Stimulated activated naive CD8-positive, alpha-beta T cell treated with anti-CD3 and anti-CD28 coated beads, Interleukin-15, Interleukin-2, amounts not matched to agents 100 ng/mL and 50 ng/mL, for 24 hours (primary cell): ENCODE measurements around the gene QRICH2.

Experiments
- H3K27ac Mint-ChIP-seq: one replicate; pipeline ENCODE4 v1.8.0; 2021; ENCODE audit warnings: mild to moderate bottlenecking, mixed read lengths
- H3K27me3 Mint-ChIP-seq: one replicate; pipeline ENCODE4 v1.8.0; 2021; ENCODE audit warnings: mixed read lengths
- H3K36me3 Mint-ChIP-seq: one replicate; pipeline ENCODE4 v1.8.0; 2021; ENCODE audit warnings: low read depth, mixed read lengths
- H3K4me1 Mint-ChIP-seq: one replicate; pipeline ENCODE4 v1.8.0; 2021; ENCODE audit warnings: low read depth, mixed read lengths
- H3K4me3 Mint-ChIP-seq: one replicate; pipeline ENCODE4 v1.8.0; 2021; ENCODE audit warnings: mild to moderate bottlenecking, mixed read lengths
- H3K9me3 Mint-ChIP-seq: one replicate; pipeline ENCODE4 v1.8.0; 2021; ENCODE audit warnings: mixed read lengths

QRICH2 gene

GRCh38 chr17:76304226-76305134 is 3.6 kb downstream of the QRICH2 start:
- H3K4me3 Mint-ChIP-seq, result no peak overlapping the region
- H3K27ac Mint-ChIP-seq, result no peak overlapping the region
- no peaks in the 10 kb centered on the region for H3K4me1 Mint-ChIP-seq
- no peaks in the 10 kb centered on the region for H3K27me3 Mint-ChIP-seq
- H3K36me3 Mint-ChIP-seq, result peaks cover 3% of the 10 kb centered on the region
- H3K9me3 Mint-ChIP-seq, result no peaks in the 10 kb centered on the region

DNA sequence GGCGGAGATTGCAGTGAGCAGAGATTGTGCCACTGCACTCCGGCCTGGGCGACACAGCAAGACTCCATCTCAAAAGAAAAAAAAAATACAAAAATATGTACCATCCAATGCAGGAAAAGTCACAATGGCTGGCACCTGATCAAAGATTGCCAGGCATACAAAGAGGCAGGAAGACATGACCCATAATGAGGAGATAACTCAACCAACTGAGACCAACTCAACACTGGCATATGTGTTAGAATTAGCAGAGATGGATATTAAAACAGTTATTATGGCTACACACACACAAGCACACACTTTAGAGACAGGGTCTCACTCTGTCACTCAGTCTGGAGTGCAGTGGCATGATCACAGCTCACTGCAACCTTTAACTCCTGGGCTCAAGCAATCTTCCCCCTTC is 10.6 kb downstream of the QRICH2 start:
- no peaks in the 10 kb centered on the region for H3K36me3 Mint-ChIP-seq
- H3K4me1 Mint-ChIP-seq, result peaks cover 4% of the 10 kb centered on the region
- no peak overlapping the region for H3K27ac Mint-ChIP-seq
- H3K27me3 Mint-ChIP-seq, result no peaks in the 10 kb centered on the region
- H3K4me3 Mint-ChIP-seq, result no peak overlapping the region
- no peaks in the 10 kb centered on the region for H3K9me3 Mint-ChIP-seq

DNA sequence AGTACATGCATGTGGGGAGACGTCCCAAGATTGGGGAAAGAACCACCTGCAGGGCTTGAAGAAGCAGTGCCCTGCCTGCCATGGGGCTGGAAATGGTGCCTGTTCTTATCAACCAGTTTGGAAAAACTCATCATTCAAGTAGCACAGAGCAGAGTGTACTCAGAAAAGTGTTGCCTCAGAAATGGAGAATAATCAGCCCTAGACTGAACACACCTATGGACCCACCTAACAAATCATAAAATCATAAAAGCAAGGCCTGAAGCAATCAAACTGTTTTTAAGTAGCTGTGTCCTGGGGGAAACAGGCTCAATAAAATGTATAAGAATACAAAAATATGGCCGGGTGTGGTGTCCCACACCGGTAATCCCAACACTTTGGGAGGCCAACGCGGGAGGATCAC is 11.2 kb downstream of the QRICH2 start:
- Mint-ChIP-seq H3K4me1 (peaks cover 4% of the 10 kb centered on the region), H3K4me3 (no peak overlapping the region), H3K27ac (no peak overlapping the region), H3K36me3 (no peaks in the 10 kb centered on the region), H3K9me3 (no peaks in the 10 kb centered on the region), H3K27me3 (no peaks in the 10 kb centered on the region)

GRCh38 chr17:76296186-76296585 is 11.9 kb downstream of the QRICH2 start:
- H3K27ac Mint-ChIP-seq, result no peak overlapping the region
- no peaks in the 10 kb centered on the region for H3K27me3 Mint-ChIP-seq
- H3K36me3 Mint-ChIP-seq, result no peaks in the 10 kb centered on the region
- peaks cover 4% of the 10 kb centered on the region for H3K4me1 Mint-ChIP-seq
- no peaks in the 10 kb centered on the region for H3K9me3 Mint-ChIP-seq
- no peak overlapping the region for H3K4me3 Mint-ChIP-seq

DNA sequence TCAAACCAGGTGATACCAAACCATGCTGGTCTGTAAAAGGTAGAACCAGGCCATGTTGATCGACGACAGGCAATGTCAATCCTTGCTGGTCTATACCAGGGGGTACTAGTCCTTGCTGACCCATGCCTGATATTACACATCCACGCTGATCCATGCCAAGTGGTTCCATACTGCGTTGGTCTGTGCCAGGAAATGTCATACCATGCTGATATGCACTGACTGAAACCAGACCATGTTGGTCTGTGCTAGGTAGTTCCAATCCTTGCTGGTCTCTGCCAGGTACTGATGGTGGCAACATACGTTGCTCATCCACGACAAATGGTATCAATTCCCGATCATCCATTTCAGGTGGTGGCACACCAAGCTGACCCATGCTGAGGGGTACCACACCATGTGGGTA is 15.0 kb downstream of the QRICH2 start:
- H3K36me3 Mint-ChIP-seq, result no peaks in the 10 kb centered on the region
- H3K9me3 Mint-ChIP-seq, result no peaks in the 10 kb centered on the region
- no peaks in the 10 kb centered on the region for H3K4me1 Mint-ChIP-seq
- no peak overlapping the region for H3K4me3 Mint-ChIP-seq
- H3K27me3 Mint-ChIP-seq, result no peaks in the 10 kb centered on the region
- H3K27ac Mint-ChIP-seq, result no peak overlapping the region

- no peaks in the 10 kb centered on the region for H3K27me3 Mint-ChIP-seq
- H3K4me1 Mint-ChIP-seq, result no peaks in the 10 kb centered on the region
- no peak overlapping the region for H3K4me3 Mint-ChIP-seq
- no peak overlapping the region for H3K27ac Mint-ChIP-seq
- H3K9me3 Mint-ChIP-seq, result no peaks in the 10 kb centered on the region
- H3K36me3 Mint-ChIP-seq, result no peaks in the 10 kb centered on the region
Observed at GRCh38 chr17:76292567-76292966, 15.5 kb downstream of the QRICH2 start.

DNA sequence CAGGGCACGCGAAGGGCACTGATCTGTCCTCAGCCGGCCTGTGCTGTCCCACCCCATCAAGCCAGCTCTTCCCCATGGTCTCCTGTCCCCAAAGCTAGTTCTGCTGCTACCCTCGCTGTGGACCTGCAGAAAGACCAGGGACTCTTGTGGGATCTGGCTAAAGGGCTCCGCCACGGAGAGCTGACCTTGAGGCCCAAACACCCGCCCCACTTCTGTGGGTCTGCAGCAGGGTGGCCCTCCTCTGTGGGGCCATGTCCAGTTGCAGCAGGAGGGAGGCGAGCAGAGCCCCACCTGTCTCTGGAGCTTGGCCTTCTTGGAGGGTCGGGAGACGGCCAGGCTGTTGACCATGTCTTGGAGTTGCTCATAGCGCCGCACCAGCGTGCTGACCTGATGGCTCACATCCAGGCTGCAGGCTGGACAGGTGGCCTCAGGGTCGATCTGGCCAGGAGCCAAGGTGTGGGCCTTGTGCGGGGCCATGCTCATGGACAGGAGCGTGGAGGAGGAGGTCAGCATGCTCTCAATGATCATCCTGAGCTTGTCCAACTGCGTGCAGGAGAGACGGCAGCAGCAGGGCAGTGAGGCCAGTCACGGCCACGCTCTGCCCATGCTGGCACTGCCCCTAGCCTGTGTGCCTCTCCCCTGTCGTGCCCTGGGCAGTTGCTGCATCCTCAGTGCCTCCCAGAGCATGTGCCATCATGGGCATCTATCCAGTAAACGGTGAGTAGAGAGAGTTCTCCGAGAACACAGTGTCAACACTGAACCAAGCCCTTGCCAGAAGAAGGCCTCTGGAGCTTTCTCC is 26.3 kb downstream of the QRICH2 start:
- no peaks in the 10 kb centered on the region for H3K9me3 Mint-ChIP-seq
- no peak overlapping the region for H3K4me3 Mint-ChIP-seq
- no peaks in the 10 kb centered on the region for H3K27me3 Mint-ChIP-seq
- peaks cover 11% of the 10 kb centered on the region for H3K4me1 Mint-ChIP-seq
- no peak overlapping the region for H3K27ac Mint-ChIP-seq
- no peaks in the 10 kb centered on the region for H3K36me3 Mint-ChIP-seq

DNA sequence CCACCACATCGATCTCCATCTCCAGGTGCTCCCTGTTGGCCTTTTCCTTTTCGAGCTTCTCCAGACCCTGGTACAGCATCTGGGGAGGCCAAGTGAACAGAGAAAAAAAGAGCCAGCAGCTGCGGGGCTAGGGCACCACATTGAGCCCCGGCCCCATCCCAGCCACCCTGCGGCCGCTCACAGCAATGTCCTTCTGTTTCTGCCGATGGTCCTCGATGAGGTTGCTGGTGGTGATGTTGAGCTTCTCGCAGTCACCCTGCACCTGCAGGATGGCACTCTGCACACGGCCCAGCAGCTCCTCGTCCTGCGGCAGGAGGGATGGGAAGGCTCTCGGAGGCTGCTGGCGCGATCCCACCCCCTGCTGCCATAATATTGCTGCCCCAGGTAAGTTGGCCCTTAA is 27.4 kb downstream of the QRICH2 start:
- no peaks in the 10 kb centered on the region for H3K9me3 Mint-ChIP-seq
- H3K4me3 Mint-ChIP-seq, result no peak overlapping the region
- H3K27me3 Mint-ChIP-seq, result no peaks in the 10 kb centered on the region
- H3K4me1 Mint-ChIP-seq, result peaks cover 22% of the 10 kb centered on the region
- H3K36me3 Mint-ChIP-seq, result no peaks in the 10 kb centered on the region
- no peak overlapping the region for H3K27ac Mint-ChIP-seq

GRCh38 chr17:76279742-76280287 is 28.3 kb downstream of the QRICH2 start:
- H3K27ac Mint-ChIP-seq, result no peak overlapping the region
- no peaks in the 10 kb centered on the region for H3K9me3 Mint-ChIP-seq

DNA sequence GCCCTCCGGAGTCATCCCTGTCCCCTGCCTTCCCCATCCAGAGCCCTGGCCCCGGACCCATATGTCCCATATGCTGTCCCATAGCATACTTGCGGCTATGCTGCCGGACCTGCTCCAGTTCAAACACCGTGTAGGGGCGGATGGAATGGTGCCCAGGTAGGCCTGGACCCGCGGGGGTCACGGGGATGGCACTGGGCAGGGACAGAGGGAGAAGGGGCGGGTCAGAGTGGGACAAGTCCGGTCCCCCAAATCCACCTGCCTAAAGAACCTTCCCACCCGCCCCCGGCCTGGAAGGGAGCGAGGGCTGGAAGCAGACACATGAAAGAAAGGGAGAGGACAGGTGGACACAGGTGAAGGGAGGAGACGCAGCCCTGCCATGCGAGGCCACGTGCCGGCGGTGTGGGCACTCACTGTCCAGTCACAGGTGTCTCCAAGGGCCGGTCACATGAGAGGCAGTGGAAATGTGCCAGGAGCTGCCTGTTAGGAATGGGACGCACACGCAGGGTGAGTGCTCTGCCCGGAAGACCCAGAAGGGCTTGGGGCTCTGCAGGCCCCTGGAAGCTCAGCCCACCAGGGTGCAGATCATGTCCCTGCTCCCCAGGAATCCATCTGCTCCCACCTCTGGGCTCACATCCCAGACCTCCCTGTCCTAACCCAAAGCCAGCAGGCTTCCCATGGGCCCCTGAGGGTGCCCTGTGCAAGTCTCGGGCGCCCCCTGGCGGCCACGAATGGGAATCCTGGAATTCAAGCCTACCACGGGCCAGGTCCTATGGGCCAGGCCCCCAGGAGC is 28.9 kb downstream of the QRICH2 start:
- Mint-ChIP-seq H3K9me3 (no peaks in the 10 kb centered on the region), H3K4me1 (peaks cover 35% of the 10 kb centered on the region), H3K36me3 (no peaks in the 10 kb centered on the region), H3K27me3 (no peaks in the 10 kb centered on the region), H3K27ac (no peak overlapping the region), H3K4me3 (no peak overlapping the region)

More at GRCh38 chr17:76279742-76280287, 28.3 kb downstream of the QRICH2 start:
- peaks cover 29% of the 10 kb centered on the region for H3K4me1 Mint-ChIP-seq
- H3K36me3 Mint-ChIP-seq, result no peaks in the 10 kb centered on the region
- H3K27me3 Mint-ChIP-seq, result no peaks in the 10 kb centered on the region
- H3K4me3 Mint-ChIP-seq, result no peak overlapping the region

DNA sequence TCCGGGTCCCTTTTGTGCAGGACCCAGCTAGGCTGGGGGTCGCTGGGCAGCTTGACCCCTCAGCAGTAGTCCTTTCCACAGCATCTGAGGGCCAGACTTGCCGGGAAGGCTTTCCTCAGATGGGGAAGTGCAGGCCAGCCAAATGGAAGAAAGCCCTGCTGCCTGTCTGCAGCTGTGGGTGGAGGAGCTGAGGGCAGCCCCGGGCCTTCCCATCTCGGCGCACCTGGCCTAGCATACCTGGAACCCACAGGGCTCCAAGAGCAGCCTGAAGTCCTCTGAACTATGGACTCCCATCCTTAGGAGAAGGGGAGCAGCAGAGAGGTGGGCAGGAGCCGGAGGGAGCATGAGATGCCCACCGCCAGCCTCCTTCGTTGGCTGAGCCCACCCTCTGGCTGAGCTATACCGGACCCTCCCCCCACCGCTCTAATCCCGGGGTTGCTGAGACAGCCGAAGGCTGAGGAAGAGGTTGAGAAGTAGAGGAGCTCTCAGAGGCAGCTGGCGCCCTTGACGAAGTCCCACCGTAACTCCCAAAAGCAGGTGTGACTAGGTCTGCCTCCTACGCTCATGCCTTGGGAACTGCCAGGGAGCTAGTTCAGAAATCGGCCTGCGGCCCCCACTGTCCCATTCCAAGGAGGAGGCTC is 29.7 kb downstream of the QRICH2 start:
- H3K4me1 Mint-ChIP-seq, result peaks cover 43% of the 10 kb centered on the region
- H3K9me3 Mint-ChIP-seq, result no peaks in the 10 kb centered on the region
- no peaks in the 10 kb centered on the region for H3K27me3 Mint-ChIP-seq
- no peaks in the 10 kb centered on the region for H3K36me3 Mint-ChIP-seq
- H3K4me3 Mint-ChIP-seq, result no peak overlapping the region
- no peak overlapping the region for H3K27ac Mint-ChIP-seq

GRCh38 chr17:76277300-76278267 is 30.5 kb downstream of the QRICH2 start:
- Mint-ChIP-seq H3K4me3 (no peak overlapping the region), H3K27ac (peak overlapping the region; percentile 5)

DNA sequence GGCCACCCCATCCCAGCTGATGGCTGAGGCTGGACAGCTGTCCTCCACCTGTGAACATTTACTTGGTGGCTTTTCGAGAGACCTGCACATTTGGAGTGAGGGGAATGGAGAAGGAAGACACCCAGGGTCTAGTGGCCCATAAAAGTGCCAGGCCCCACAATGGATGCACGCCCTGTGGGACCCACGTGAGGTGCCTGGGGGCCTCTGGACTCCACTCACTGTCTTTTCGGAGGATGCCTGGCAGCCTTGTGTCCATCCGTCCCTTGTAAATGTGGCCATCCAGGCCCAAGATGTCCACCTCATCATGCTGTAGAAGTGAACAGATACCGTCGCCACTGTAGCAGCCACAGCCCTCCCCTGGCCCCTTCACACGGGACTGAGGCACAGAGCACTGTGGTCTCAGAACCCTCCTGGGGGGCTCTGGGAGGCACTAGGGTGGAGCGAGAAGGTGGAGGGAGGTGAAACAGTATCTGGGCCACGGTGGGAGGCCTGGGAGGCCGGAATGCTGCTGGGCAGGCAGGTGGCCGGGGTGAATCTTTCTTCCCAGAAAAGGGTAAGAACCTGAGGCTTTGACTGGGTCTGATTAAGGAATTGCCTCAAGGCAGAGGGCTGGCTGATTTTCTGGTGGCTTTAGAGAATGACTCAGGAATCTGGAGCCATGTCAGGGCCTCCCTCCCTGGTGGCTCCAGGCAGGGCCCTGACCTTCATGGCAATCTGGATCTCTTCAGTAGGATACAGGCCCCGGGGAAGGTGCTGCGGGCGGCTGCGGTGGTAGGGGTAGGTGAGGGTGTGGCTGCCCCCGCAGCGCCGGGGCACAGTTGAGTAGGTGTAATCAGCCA is 31.4 kb downstream of the QRICH2 start:
- no peaks in the 10 kb centered on the region for H3K27me3 Mint-ChIP-seq
- H3K36me3 Mint-ChIP-seq, result no peaks in the 10 kb centered on the region
- H3K4me1 Mint-ChIP-seq, result peaks cover 55% of the 10 kb centered on the region
- H3K4me3 Mint-ChIP-seq, result no peak overlapping the region
- no peaks in the 10 kb centered on the region for H3K9me3 Mint-ChIP-seq
- H3K27ac Mint-ChIP-seq, result no peak overlapping the region

More at GRCh38 chr17:76277300-76278267, 30.5 kb downstream of the QRICH2 start:
- Mint-ChIP-seq H3K9me3 (no peaks in the 10 kb centered on the region), H3K36me3 (no peaks in the 10 kb centered on the region), H3K27me3 (no peaks in the 10 kb centered on the region), H3K4me1 (peaks cover 51% of the 10 kb centered on the region)
